Stimulated activated effector memory CD8-positive, alpha-beta T cell treated with anti-CD3 and anti-CD28 coated beads, Interleukin-12 subunit alpha, Interleukin-12 subunit beta, amount 100 ng/mL, for 72 hours (primary cell): ENCODE data around the gene DST.

Experiments used
- ATAC-seq: fragments of 150-1000 bp; cut with Tn5 transposase; 2 replicates; pipeline ENCODE4 v1.10.0; 2021
- DNase-seq, 2 donors: peaks; one replicate each; pipeline ENCODE4 v3.0.0; 2021 to 2022; ENCODE audit warnings: low spot score in 2 of 2
- H3K27ac Mint-ChIP-seq: one replicate; pipeline ENCODE4 v1.8.0; 2022; ENCODE audit warnings: mild to moderate bottlenecking, mixed read lengths
- H3K36me3 Mint-ChIP-seq: one replicate; pipeline ENCODE4 v1.8.0; 2022; ENCODE audit warnings: mild to moderate bottlenecking, mixed read lengths
- H3K4me1 Mint-ChIP-seq: one replicate; pipeline ENCODE4 v1.8.0; 2022; ENCODE audit warnings: mixed read lengths
- H3K4me3 Mint-ChIP-seq: one replicate; pipeline ENCODE4 v1.8.0; 2022; ENCODE audit warnings: mild to moderate bottlenecking, mixed read lengths
- H3K9me3 Mint-ChIP-seq: one replicate; pipeline ENCODE4 v1.8.0; 2022; ENCODE audit warnings: mixed read lengths

DST gene

DNA sequence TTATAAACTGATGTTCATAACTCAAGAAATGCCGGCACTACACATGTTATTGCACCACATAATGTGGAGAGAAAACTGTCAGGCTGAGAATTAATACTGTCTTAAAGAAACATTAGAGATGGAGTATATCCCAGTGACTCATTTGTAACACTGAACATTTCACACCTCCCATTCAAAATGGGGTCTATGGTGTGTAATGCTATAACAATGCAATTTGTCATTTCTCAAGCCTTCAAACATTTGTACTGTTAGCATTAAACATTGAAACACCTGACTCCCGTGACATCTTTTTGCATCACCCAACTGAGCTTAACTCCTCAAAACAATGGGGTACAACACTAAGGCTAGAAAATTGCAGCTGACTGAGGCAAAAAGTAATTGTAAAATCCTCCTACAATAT, 151.7 kb downstream of the DST start:
- DNase-seq = no peak
- Mint-ChIP-seq H3K36me3 (no peaks in the 10 kb centered on the region), H3K4me3 (no peak overlapping the region), H3K27ac (no peak overlapping the region), H3K4me1 (no peaks in the 10 kb centered on the region), H3K9me3 (peaks cover 3% of the 10 kb centered on the region)
- ATAC-seq = no peak

DNA sequence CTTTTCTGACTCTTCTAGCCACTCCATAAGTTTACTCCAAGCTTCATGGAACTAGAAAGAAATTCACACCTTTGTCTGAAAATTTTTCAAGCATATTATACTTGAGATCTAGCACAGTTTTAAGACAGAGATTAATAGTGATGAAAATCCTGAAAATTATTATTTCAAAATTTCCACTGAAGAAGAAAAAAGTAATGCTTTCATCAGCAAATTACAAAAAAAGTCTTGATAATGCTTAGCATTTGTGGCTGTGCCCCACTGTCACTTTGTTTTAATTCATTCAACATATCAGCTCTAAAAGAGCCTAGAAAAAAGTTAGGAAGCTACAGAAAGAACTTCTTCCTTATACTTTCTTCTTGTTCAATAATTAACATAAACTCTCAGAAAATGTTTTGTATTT, 153.1 kb downstream of the DST start:
- peaks cover 3% of the 10 kb centered on the region for H3K9me3 Mint-ChIP-seq
- H3K4me1 Mint-ChIP-seq = no peaks in the 10 kb centered on the region
- ATAC-seq = no peak
- H3K27ac Mint-ChIP-seq = no peak overlapping the region
- H3K36me3 Mint-ChIP-seq = no peaks in the 10 kb centered on the region
- H3K4me3 Mint-ChIP-seq = no peak overlapping the region
- no peak for DNase-seq

DNA sequence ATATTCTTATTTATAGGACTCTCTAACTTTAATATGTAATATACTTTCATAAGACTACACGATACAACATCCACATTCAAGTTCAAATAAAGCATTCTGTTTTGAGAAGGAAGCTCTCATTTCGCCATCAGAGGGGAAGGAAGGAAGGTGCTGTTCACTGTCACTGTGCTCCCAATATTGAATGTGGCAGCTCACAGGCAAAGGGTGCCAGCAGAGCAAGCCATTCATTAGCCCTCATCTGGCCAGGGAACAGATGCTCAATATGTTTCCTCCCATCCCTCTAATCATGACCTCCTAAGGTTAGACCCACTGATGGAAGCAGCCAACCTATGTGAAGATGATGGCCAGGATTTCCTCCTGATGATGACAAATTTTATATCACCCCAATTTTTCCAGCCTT, 154.4 kb downstream of the DST start:
- ATAC-seq (no peak), DNase-seq (no peak)
- Mint-ChIP-seq H3K9me3 (peaks cover 3% of the 10 kb centered on the region), H3K4me3 (no peak overlapping the region), H3K4me1 (no peaks in the 10 kb centered on the region), H3K27ac (no peak overlapping the region), H3K36me3 (no peaks in the 10 kb centered on the region)

DNA sequence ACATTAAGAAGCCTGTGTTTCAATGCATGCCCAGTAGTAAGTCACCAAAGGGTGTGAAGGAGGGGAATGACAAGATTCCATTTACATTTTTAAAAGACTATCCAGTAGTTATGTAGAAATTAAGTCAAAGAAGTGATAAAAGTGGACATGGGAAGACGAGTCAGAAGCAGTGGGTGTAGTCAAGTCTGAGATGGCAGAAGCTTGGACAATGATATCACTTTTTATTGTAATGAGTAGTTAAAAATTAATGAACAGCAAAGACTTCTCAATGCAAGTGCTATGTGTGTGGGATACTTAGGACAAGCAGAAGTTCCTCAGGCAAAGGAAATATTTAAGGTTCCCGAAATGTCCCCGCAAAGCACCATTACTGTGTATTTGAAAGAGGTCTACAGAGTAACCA, 156.0 kb downstream of the DST start:
- no peaks in the 10 kb centered on the region for H3K4me1 Mint-ChIP-seq
- H3K4me3 Mint-ChIP-seq = no peak overlapping the region
- no peaks in the 10 kb centered on the region for H3K36me3 Mint-ChIP-seq
- no peak overlapping the region for H3K27ac Mint-ChIP-seq
- DNase-seq = no peak
- ATAC-seq = no peak
- H3K9me3 Mint-ChIP-seq = peaks cover 3% of the 10 kb centered on the region

DNA sequence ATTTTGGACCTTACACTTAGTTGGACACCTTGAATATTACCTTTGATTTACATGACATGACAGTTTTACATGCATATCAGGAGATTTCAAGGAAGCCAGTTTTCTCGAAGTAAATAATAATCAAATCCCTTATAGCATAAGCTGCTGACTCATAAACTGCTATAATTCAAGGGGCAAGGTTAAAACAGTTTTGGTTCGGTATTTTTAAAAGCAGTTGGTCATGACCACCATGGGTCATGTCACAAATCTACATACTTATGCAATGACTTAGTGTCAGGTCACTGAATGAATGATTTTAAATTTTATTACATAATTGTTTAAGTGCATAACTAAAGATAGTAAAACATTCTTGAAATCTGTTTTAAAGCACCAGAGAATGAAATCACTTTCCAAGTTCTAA, 158.0 kb downstream of the DST start:
- H3K36me3 Mint-ChIP-seq = no peaks in the 10 kb centered on the region
- ATAC-seq = no peak
- no peak overlapping the region for H3K27ac Mint-ChIP-seq
- no peak for DNase-seq
- H3K4me3 Mint-ChIP-seq = no peak overlapping the region
- no peaks in the 10 kb centered on the region for H3K4me1 Mint-ChIP-seq
- peaks cover 5% of the 10 kb centered on the region for H3K9me3 Mint-ChIP-seq

DNA sequence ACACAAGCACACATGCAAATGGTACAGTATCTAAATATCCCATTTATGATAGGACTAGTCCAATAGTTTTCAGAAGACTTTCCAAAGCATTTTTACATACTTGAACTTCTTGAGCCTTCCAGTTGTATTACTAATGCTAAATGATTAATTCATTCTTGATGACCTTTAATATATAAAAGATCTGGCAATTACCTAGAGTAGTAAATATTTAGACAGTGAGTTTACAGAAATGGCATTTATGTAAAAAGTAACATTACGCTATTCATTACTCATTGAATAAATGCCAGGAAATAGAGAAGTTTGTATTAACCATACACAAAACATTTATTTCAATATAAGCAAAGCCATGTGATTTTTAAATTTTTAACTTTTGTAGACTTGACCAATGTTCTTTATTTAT, 158.8 kb downstream of the DST start:
- H3K27ac Mint-ChIP-seq = no peak overlapping the region
- DNase-seq (no peak), ATAC-seq (no peak)
- no peaks in the 10 kb centered on the region for H3K4me1 Mint-ChIP-seq
- H3K9me3 Mint-ChIP-seq = peaks cover 10% of the 10 kb centered on the region
- H3K36me3 Mint-ChIP-seq = no peaks in the 10 kb centered on the region
- no peak overlapping the region for H3K4me3 Mint-ChIP-seq

DNA sequence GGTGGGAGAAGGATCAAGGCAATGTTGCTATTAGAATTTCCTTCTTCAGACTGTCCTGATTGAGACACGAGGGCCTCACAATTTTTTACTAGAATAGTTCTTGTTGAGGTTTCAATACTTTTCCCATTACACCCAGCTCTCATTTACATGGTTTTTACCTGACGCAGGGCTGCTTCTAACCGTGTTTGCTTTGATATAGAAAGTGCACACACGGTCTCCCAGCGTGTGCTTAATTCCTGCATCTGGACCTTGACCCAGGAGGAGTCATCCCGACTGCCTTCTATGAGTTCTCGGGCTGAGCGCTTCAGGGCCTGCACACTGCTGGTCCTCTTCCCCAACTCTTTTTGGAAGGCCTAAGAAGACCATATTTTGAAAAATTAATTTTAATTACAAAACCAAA, 160.2 kb downstream of the DST start:
- no peaks in the 10 kb centered on the region for H3K36me3 Mint-ChIP-seq
- peaks cover 13% of the 10 kb centered on the region for H3K9me3 Mint-ChIP-seq
- H3K27ac Mint-ChIP-seq = no peak overlapping the region
- ATAC-seq (no peak), DNase-seq (no peak)
- H3K4me3 Mint-ChIP-seq = no peak overlapping the region
- no peaks in the 10 kb centered on the region for H3K4me1 Mint-ChIP-seq

DNA sequence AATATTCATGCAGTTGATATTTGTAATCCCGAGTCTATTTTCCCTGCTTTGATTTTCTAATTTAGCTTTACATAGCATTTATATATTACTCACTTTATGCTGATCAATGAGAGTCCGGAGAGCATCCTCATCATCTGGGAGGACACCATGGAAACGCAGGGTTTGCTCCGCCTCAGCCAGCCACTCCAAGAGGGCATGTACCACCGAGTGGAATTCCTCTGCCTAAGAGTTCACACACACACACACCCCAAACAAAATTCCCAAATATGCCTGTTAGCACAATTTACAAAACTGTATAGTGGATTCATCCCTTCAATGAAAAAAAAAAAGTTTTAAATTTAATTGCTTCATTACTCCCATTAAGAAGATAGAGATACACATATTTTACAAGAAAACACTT, 160.7 kb downstream of the DST start:
- DNase-seq = no peak
- no peak overlapping the region for H3K27ac Mint-ChIP-seq
- no peaks in the 10 kb centered on the region for H3K4me1 Mint-ChIP-seq
- ATAC-seq = no peak
- H3K36me3 Mint-ChIP-seq = no peaks in the 10 kb centered on the region
- peaks cover 13% of the 10 kb centered on the region for H3K9me3 Mint-ChIP-seq
- H3K4me3 Mint-ChIP-seq = no peak overlapping the region

DNA sequence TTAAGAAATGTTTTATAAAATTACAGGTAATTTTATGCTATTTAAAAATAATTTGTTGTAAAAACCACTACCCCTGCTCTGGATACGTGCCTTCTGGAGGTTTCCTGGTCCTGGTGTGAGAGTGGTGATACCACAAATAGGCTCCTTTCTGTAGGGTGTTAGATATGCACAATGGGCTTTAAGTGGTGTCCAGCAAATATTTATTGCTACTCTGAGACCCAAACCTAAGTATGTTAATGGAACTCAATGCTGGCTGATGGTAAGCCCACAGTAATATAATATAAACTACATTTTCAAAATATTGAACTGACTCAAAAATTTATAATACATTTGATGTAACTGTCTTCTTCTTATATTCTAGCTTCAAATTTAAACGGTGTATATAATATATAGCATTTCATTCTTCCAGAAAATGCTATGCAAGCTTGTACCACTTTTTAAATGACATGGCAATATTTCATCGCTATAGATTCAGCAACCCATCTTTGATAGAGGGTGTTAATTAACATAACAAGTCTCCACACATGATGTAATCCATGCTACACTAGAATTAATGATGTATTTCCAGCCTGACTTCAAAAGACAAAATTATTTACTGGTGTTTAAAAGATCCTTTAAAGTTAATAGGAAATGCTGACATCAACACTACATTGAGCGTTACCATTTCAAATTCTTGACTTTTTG, 161.9 kb downstream of the DST start:
- Mint-ChIP-seq H3K9me3 (peaks cover 11% of the 10 kb centered on the region), H3K4me3 (no peak overlapping the region), H3K36me3 (no peaks in the 10 kb centered on the region), H3K27ac (no peak overlapping the region), H3K4me1 (no peaks in the 10 kb centered on the region)
- ATAC-seq (no peak), DNase-seq (no peak)

DNA sequence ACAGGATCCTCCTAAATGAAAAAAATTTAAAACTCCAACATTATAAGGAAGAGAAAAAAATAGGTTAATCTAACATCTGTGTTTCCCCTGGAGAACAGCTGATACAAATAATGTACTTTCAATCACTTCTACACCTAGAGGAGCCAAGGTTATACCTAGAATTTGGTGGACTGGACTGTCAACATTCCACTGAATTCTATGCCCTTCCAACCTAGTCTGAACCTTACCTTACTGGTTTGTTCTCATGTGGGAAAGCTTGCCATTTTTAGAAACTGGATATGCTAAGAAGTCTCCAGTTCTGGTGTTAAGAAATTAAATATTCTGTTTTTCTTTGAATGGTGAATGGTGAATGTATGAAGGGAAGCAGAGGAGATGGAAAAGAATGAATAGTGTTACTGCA, 162.4 kb downstream of the DST start:
- Mint-ChIP-seq H3K9me3 (peaks cover 15% of the 10 kb centered on the region), H3K4me3 (no peak overlapping the region), H3K4me1 (no peaks in the 10 kb centered on the region), H3K27ac (no peak overlapping the region), H3K36me3 (no peaks in the 10 kb centered on the region)
- no peak for DNase-seq
- ATAC-seq = no peak

DNA sequence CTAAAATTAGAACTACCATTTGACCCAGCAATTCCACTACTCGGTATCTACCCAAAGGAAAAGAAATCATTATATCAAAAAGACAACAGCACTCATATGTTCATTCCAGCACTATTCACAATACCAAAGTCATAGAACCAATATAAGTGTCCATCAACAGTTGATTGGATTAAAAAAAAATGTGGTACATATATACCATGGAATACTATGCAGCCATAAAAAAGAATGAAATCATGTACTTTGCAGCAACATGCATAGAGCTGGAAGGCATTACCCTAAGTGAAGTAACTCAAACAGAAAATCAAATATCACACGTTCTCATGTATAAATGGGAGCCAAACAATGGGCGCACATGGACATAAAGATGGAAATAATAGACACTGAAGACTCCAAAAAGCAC, 163.3 kb downstream of the DST start:
- H3K27ac Mint-ChIP-seq = no peak overlapping the region
- DNase-seq (no peak), ATAC-seq (no peak)
- H3K4me1 Mint-ChIP-seq = no peaks in the 10 kb centered on the region
- peaks cover 15% of the 10 kb centered on the region for H3K9me3 Mint-ChIP-seq
- H3K4me3 Mint-ChIP-seq = no peak overlapping the region
- no peaks in the 10 kb centered on the region for H3K36me3 Mint-ChIP-seq

DNA sequence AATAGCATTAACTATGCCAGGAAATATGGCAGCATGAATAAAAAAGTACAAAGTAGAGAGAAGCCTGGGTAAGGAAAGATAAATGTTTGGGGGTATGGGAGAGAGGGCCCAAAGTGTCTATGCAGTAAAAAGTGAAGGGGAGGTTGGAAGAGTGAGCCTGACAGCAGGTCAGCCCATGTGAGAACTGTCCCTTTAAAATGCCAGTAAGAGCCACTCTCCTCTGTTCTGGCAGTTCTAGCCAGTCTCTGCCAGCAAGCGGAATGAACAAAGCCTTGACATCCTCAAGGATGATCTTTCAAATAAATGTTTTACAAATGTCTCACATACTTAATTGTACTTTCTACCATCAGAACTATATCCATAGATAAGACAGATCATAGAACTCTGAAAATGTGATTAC, 164.5 kb downstream of the DST start:
- Mint-ChIP-seq H3K27ac (no peak overlapping the region), H3K4me3 (no peak overlapping the region), H3K36me3 (no peaks in the 10 kb centered on the region), H3K4me1 (no peaks in the 10 kb centered on the region), H3K9me3 (peaks cover 15% of the 10 kb centered on the region)
- ATAC-seq (no peak), DNase-seq (no peak)

DNA sequence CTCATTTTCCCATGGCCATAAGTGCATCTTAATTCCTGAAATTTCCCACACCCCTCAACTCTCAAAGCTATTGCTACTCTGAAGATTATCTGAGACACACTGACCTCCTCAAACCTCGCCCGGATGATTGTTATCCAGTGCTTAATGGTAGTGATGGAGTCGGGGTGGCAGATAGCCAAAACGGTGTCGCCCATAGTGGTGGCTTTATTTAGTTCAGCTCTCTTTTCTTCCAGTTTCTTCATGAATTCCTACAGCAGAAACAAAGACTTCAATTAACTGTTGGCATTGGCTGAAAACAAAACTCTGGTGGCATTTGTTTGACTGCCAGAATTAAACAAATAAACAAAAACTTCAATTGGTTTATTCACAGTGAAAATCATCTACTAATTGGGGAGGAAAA, 165.4 kb downstream of the DST start:
- ATAC-seq = no peak
- Mint-ChIP-seq H3K27ac (no peak overlapping the region), H3K4me1 (no peaks in the 10 kb centered on the region), H3K9me3 (peaks cover 15% of the 10 kb centered on the region), H3K4me3 (no peak overlapping the region), H3K36me3 (no peaks in the 10 kb centered on the region)
- DNase-seq = no peak

DNA sequence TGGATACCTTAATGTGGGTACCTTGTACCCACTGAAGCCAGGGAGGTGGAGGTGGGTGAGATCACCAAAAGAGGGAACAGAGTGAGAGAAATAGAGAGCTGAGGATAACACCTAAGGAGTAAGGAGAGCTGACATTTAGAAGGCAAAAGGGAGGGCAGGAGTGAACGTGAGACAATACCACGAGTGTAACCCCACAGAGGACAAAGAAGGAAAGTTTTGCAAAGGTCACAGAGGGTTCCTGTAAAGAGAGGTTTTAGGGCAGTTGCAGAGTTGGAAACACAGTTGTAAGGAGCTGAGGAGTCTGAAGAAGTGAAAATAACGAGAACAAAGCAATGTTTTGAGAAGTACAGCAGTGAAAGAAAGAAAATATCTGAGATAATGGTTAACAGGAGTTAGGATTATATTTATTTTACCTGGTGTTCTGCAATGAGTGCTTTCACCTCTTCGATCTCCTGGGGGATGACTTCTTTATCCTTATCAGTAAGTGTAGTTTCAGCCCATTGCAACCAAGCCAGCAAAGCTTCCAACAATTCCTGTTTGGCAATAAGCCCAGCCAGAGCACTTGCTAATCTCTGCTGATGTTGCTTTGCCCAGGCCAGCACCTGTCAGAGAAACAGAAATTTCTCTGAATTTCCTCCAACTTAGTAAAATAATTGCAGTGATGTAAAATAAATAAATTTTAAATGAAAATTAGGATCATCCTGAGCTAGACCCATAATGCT, 166.8 kb downstream of the DST start:
- Mint-ChIP-seq H3K9me3 (peaks cover 15% of the 10 kb centered on the region), H3K27ac (no peak overlapping the region), H3K4me3 (no peak overlapping the region), H3K36me3 (no peaks in the 10 kb centered on the region), H3K4me1 (no peaks in the 10 kb centered on the region)
- ATAC-seq = no peak
- DNase-seq = no peak

DNA sequence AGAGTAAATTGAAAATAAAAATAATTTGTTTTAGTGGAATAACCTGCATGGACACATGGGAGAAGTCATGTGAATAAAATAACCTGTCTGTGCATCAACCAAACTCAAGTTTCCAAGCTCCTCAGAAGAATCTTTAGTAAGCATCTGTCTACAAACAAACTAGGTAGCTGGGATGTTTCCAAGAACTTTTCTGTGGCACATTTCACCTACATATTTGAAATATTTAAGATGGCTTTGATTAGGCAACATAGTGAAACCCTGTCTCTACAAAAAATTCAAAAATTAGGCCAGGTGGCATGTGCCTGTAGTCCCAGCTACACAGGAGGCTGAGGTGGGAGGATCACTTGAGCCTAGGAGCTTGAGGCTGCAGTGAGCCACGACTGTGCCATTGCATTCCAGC, 168.2 kb downstream of the DST start:
- Mint-ChIP-seq H3K4me1 (no peaks in the 10 kb centered on the region), H3K4me3 (no peak overlapping the region), H3K27ac (no peak overlapping the region), H3K9me3 (peaks cover 12% of the 10 kb centered on the region), H3K36me3 (no peaks in the 10 kb centered on the region)
- no peak for DNase-seq
- ATAC-seq = no peak

DNA sequence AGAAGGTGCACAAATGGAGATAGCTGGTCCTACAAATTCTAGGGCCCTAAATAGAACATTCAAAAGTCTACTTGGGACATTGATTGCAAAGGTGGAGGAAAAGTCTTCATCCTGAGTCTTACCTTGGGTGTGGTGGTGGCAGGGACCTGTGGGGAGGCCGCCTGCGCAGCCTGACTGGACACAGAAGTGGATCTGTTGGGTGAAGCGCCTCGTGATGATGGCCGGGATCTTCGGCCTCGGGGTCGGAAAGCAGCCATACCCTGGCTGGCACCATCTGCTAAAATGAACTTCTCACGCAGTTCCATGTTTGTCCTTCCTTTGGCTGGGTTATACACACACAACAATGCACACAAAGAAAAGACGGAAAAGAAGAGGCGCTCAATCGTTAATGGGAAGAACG, 179.2 kb downstream of the DST start:
- H3K4me1 Mint-ChIP-seq = no peaks in the 10 kb centered on the region
- no peak overlapping the region for H3K27ac Mint-ChIP-seq
- H3K36me3 Mint-ChIP-seq = no peaks in the 10 kb centered on the region
- no peaks in the 10 kb centered on the region for H3K9me3 Mint-ChIP-seq
- no peak overlapping the region for H3K4me3 Mint-ChIP-seq
- no peak for ATAC-seq
- DNase-seq = no peak
